Stromal cell of bone marrow (primary cell): ENCODE measurements around the gene CPNE2.
"Not testable (repeated sequence)": the region's sequence is repeated elsewhere in the genome, so short reads cannot be mapped to it uniquely, and the experiment has no call there.

Source experiments
- DNase-seq: peaks from one replicate; pipeline ENCODE4 v3.0.0-alpha.2; 2012; ENCODE audit warnings: low read depth

The CPNE2 gene

GRCh38 chr16:57169327-57169726 is 76.9 kb downstream of the CPNE2 start:
- DNase-seq: no peak

- no peak for DNase-seq
These were observed 80.4 kb downstream of the CPNE2 start for GRCh38 chr16:57172721-57173290.

GRCh38 chr16:57175896-57176295 is 83.5 kb downstream of the CPNE2 start:
- no peak for DNase-seq

- DNase-seq: no peak
These were observed 85.8 kb downstream of the CPNE2 start for GRCh38 chr16:57178196-57178595.

DNA sequence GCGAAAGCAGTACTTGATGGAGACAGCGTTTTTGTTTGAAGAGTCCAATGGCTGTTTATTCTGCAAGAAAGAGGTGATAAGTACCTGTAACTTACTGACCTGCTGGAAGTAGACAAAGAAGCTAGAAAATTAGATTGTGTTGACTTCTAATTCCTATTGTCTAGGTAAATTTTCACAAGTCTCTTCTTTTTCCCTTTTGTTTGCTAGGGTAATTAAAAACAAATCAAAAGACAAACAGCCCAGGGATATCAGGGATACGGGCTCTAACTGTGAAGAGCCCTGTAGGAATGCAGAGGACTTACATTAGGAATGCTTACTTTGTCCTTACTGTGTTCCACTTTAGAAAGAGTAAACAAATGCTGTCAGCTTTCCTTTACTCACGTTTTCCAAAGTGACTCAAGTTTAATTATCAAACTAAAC is 86.4 kb downstream of the CPNE2 start:
- DNase-seq: no peak

DNA sequence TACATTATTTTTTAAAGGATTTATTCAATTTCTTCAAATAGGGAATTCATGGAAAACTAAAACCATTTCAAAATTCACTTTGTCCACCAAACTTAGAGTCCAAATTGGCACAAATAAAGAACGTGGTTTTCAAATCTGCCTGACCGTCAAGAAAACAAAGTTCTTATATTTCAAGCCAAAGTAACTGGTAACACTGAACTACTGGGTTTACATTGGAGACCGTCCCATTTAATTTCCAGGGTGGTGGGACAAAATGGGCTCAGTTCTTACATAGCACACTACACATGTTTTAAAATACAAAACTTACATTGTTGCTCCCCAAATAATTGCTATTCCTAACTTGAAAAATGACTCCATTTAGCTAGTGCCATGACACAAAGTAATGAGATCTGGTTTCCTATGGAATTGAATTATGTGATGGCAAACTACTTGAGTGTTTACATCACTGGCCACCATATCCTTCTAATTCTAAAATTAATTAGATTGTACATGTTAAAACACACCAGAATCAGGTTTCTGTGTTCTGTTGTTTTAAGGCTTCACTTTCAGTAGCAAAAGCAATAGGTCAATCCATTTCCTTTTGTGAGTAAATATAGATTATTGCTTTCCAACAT is 86.9 kb downstream of the CPNE2 start:
- DNase-seq: no peak

GRCh38 chr16:57184113-57184512 is 91.7 kb downstream of the CPNE2 start:
- no peak for DNase-seq

GRCh38 chr16:57184887-57185445 is 92.6 kb downstream of the CPNE2 start:
- DNase-seq: no peak

GRCh38 chr16:57185446-57185944 is 93.1 kb downstream of the CPNE2 start:
- no peak for DNase-seq

DNA sequence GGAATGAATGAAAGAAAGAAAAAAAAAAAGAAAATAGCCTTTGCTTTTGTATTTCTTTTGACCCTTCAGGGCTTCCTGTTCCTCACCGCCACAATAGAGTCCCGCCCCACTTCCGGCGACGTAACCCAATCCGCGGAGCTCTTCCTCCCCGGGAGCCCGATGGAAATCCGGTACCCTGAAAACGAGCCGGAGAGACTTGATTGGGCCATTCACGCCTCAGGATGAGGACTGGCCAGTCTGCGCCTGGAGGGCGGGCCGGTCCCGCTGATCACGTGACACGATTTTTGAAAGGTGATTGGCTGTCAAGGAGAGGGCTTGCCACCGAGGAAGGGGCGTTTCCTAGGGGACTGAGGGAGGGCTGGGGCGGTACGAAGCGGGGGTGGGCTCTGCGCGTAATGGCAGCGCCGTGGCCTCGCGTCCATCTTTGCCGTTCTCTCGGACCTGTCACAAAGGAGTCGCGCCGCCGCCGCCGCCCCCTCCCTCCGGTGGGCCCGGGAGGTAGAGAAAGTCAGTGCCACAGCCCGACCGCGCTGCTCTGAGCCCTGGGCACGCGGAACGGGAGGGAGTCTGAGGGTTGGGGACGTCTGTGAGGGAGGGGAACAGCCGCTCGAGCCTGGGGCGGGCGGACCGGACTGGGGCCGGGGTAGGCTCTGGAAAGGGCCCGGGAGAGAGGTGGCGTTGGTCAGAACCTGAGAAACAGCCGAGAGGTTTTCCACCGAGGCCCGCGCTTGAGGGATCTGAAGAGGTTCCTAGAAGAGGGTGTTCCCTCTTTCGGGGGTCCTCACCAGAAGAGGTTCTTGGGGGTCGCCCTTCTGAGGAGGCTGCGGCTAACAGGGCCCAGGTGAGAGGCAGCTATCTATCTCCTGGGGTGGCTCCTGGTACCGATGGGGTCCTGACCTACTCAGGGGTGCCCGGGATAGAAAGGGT is 93.8 kb downstream of the CPNE2 start, which contains the start of the genes PSME3IP1 and RSPRY1:
PSME3IP1 (minus strand) TSS at position 95 of the 927 bp plus-strand sequence. CDS start 12,185 bp downstream, outside the sequence.
RSPRY1 (plus strand) TSS at position 385 of the 927 bp plus-strand sequence. CDS start 18,330 bp downstream, outside the sequence.
- peak; percentile 99 for DNase-seq

DNA sequence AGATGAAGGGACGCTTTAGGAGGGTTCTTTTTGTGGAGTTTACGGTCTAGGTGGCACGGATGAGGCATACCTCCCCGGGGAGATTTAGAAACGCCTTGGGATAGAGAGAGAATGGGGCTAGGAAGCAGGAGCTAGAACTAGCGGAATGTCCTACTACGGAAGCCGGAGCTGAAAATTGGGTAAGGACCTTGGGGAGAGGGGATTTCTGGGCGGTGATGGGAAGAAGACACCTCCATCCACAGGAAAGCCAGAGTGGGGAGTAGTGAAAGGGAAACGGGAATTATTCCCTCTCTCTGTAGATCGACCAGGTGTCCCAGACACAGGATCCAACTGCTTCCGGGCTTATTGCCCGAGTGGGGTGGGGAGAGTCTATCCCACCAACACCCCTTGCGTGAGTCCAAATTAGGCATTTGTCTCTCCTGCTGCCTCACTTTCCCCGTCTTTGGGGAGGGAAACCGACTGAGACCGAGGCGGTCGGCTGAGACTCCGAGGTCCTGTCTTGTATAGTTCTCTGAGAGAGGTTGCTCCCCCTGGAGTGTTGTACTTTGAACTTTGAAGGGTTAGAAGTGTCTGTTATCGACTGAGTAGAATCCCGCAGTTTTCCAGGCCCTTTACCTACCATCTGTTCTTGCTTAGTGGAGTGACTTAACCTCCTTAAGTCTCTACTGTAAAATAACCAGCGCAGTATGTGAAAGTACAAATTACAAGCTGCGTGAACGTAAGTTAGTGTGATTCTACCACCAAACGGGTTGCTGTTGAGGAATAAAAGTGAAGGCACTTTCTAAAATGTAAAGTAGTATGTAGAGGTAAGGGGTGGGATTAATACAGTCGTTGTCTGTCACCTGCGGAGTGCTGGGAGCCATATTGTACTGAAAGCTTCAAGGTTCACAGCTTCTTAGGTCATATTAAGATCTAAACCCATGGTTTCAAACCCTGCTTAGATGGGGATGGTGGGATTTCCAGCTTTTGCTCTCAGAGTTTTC is 94.8 kb downstream of the CPNE2 start:
- DNase-seq: no peak

DNA sequence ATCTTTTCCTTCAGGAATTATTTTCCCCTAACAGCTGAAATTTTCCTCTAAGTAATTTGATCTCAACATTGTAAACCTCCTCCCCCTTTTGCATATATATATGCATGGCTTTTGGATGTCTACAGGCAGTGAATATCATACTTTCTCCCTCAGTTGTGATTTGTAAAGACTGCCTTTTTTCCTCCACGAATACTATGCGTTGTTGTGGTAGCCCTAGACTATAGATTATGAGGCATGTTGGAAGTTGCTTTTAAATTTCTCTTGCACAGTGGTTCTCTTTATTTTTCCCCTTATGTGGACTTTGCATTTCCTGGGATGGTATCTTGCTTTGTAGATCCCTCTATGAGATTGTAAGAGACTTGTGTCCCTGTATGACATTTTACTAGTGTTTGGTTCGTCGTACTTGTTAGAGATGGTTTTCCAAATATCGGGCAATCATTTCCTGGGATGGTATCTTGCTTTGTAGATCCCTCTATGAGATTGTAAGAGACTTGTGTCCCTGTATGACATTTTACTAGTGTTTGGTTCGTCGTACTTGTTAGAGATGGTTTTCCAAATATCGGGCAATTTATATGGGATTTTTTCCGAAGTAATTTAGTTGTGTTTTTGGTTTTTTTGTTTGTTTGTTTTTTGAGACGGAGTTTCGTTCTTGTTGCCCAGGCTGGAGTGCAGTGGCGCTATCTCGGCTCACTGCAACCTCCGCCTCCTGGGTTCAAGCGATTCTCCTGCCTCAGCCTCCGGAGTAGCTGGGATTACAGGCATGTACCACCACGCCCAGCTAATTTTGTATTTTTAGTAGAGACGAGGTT is 95.7 kb downstream of the CPNE2 start:
- not testable (repeated sequence) for DNase-seq

GRCh38 chr16:57188711-57189002 is 96.3 kb downstream of the CPNE2 start:
- DNase-seq: no peak

- DNase-seq: not testable (repeated sequence)
These were observed 97.1 kb downstream of the CPNE2 start for GRCh38 chr16:57189527-57189926.

GRCh38 chr16:57190136-57190535 is 97.8 kb downstream of the CPNE2 start:
- no peak for DNase-seq

GRCh38 chr16:57191056-57191571 is 98.7 kb downstream of the CPNE2 start:
- DNase-seq: no peak

DNA sequence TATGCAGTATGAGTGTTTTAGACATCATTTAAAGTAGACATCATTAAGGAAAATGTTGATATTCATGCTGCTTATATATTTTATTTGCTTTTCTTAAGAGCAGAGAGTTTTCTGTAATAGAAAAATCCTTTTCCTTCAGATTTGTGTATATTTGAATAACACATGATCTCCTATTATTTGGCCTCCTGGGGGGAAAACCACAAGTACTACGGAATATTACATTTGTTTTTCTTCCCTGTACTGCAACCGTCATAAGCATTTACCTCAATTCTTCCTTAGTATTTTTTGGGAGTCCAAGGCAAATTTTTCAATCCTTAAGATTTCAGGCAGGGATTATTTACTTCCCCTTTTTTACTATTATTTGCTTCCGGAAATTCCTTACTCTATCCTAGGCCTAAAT is 99.8 kb downstream of the CPNE2 start:
- no peak for DNase-seq

GRCh38 chr16:57192720-57193486 is 100.5 kb downstream of the CPNE2 start:
- no peak for DNase-seq

DNA sequence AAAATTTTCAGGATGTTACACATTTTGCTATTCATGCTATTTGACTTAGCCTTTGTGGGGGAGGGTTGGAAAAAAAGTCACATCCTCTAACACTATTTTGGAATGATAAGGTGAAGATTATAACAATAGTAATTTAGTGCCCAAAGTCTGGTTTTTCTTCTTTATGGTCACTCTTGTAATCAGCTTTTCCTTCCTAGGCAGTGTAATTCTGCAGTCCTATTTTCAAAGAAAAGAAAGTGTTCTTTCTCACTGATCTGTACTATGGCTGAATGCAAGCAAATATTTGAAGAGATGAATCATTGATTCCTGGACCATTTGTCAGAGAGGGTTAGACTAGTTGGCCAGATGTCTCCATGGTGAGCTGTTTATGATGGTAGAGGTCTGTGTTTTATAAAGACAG is 102.1 kb downstream of the CPNE2 start:
- DNase-seq: peak; percentile 86
